SK-N-SH (cell line): ENCODE results near the gene MAGEB1. TPM values are rescaled to one million over a fixed set of nuclear protein-coding genes. Genes with fewer than 3 reads are reported as not detected.

ENCODE experiments used
- CTCF ChIA-PET: fragments of 300-600, 350-600 bp; formaldehyde crosslinking; extraction: SDS; loops from one replicate; lab custom pipeline; 2021; lab: Yijun Ruan, JAX
- POLR2A ChIA-PET: fragments of 350-600 bp; sonication (Branson Sonifier 250); formaldehyde crosslinking; extraction: SDS; loops from one replicate; lab custom pipeline; 2020; ENCODE audit warnings: antibody characterized with exemption, inconsistent platforms; lab: Yijun Ruan, JAX
- DNase-seq: peaks from one replicate; pipeline ENCODE4 v3.0.0; 2012
- H2AFZ ChIP-seq: fragments of 200-600 bp; sonication (generic); 2 replicates; pipeline ENCODE4 v1.8.1; 2016; ENCODE audit warnings: antibody characterized with exemption, mild to moderate bottlenecking, low read depth
- H3F3A ChIP-seq: fragments of 200-600 bp; sonication (generic); replicated peaks from 2 replicates; pipeline ENCODE3; 2016; ENCODE audit warnings: antibody characterized with exemption, mild to moderate bottlenecking; ENCODE audit not compliant: insufficient read depth
- H3K27ac ChIP-seq, 2 experiments: fragments of 200-500 bp in 1 of 2; fragments of 200-600 bp in 1 of 2; sonication (Bioruptor generic) in 1 of 2; sonication (generic), shearing (Covaris generic) in 1 of 2; 2 replicates each; pipeline versions ENCODE4 v1.5.1 to v1.6.1; 2014 to 2016; ENCODE audit warnings: low read depth in 2 of 2, inconsistent platforms in 1 of 2, low read length in 1 of 2, mild to moderate bottlenecking in 1 of 2, mixed read lengths in 1 of 2
- H3K27me3 ChIP-seq: fragments of 200-600 bp; sonication (generic), shearing (Covaris generic); 2 replicates; pipeline ENCODE4 v1.6.1; 2016; ENCODE audit warnings: mixed run types; ENCODE audit not compliant: insufficient read depth
- H3K36me3 ChIP-seq, 2 experiments: fragments of 200-500 bp in 1 of 2; fragments of 200-600 bp in 1 of 2; sonication (Bioruptor generic) in 1 of 2; sonication (generic) in 1 of 2; replicated peaks in 1 of 2; 2 replicates each; pipeline versions ENCODE3 to v1.5.1; 2014 to 2016; ENCODE audit warnings: low read length in 1 of 2, mild to moderate bottlenecking in 1 of 2; ENCODE audit not compliant: insufficient read depth in 2 of 2, control insufficient read depth in 1 of 2
- H3K4me1 ChIP-seq, 2 experiments: fragments of 200-500 bp in 1 of 2; fragments of 200-600 bp in 1 of 2; sonication (Bioruptor generic) in 1 of 2; sonication (generic), shearing (Covaris generic) in 1 of 2; 2 replicates each; pipeline versions ENCODE4 v1.5.1 to v1.6.1; 2014 to 2016; ENCODE audit warnings: low read depth in 1 of 2, low read length in 1 of 2, mixed run types in 1 of 2; ENCODE audit not compliant: insufficient read depth in 2 of 2, control insufficient read depth in 1 of 2
- H3K4me2 ChIP-seq: fragments of 200-600 bp; sonication (generic), shearing (Covaris generic); 2 replicates; pipeline ENCODE4 v1.6.1; 2017; ENCODE audit warnings: mixed run types
- H3K4me3 ChIP-seq, 2 experiments: fragments of 200-500 bp in 1 of 2; fragments of 200-600 bp in 1 of 2; sonication (Bioruptor generic) in 1 of 2; sonication (generic), shearing (Covaris generic) in 1 of 2; 2 replicates each; pipeline versions ENCODE4 v1.5.1 to v1.8.1; 2014 to 2016; ENCODE audit warnings: low read depth in 2 of 2, inconsistent platforms in 1 of 2, low read length in 1 of 2, mild to moderate bottlenecking in 1 of 2, mixed read lengths in 1 of 2, moderate library complexity in 1 of 2
- H3K79me2 ChIP-seq: fragments of 200-600 bp; sonication (generic); 2 replicates; pipeline ENCODE4 v1.8.1; 2017; ENCODE audit warnings: mild to moderate bottlenecking; ENCODE audit not compliant: insufficient read depth
- H3K9ac ChIP-seq: fragments of 200-600 bp; sonication (generic); 2 replicates; pipeline ENCODE4 v1.6.1; 2017; ENCODE audit warnings: mixed run types
- H3K9me2 ChIP-seq: fragments of 200-600 bp; sonication (generic); 2 replicates; pipeline ENCODE4 v1.6.1; 2017; ENCODE audit warnings: mixed run types
- H3K9me3 ChIP-seq: fragments of 200-600 bp; sonication (generic); 2 replicates; pipeline ENCODE4 v1.6.1; 2017; ENCODE audit warnings: mixed run types, mild to moderate bottlenecking, moderate library complexity
- H4K20me1 ChIP-seq: fragments of 200-600 bp; sonication (generic); 2 replicates; pipeline ENCODE4 v1.6.1; 2017; ENCODE audit warnings: mild to moderate bottlenecking, mixed run types; ENCODE audit not compliant: insufficient read depth
- CHD2 ChIP-seq: fragments of 150-350 bp; IDR thresholded peaks from 2 replicates; pipeline ENCODE4 v1.6.1; 2018; ENCODE audit warnings: low read length; ENCODE audit not compliant: partially characterized antibody
- ELF1 ChIP-seq: IDR thresholded peaks from 2 replicates; pipeline ENCODE4 v1.4.0; 2012
- EP300 ChIP-seq, 2 experiments: IDR thresholded peaks; 2 replicates each; pipeline versions ENCODE4 v1.4.0 to v1.6.1; 2012; ENCODE audit warnings: borderline replicate concordance in 1 of 2, low read depth in 1 of 2, low read length in 1 of 2
- GATA2 ChIP-seq: sonication (generic); formaldehyde crosslinking; IDR thresholded peaks from 2 replicates; pipeline ENCODE4 v1.5.0; 2020; ENCODE audit warnings: mild to moderate bottlenecking, missing genetic modification reagents
- REST ChIP-seq: IDR thresholded peaks from 2 replicates; pipeline ENCODE4 v1.6.1; 2012; ENCODE audit warnings: mild to moderate bottlenecking, low read depth, low read length, moderate library complexity
- ZBTB33 ChIP-seq: IDR thresholded peaks from 2 replicates; pipeline ENCODE4 v1.4.0; 2012; ENCODE audit warnings: low read depth, borderline replicate concordance
- WGBS: methylation state at CpG from one replicate; pipeline ENCODE4 v1.1.6; 2017; ENCODE audit warnings: low lambda C conversion rate; 5-methylcytosine and 5-hydroxymethylcytosine counted together
- polyA plus RNA-seq, 3 experiments: library from polyadenylated mRNA; depleted of rRNA; stranded (reverse); fragments of >200 nt; gene quantifications; 2 replicates each; pipeline ENCODE4 v1.2.3, GENCODE V29; 2012
- TF ChIP-seq, protein P1 (sequence below): IDR thresholded peaks from 2 replicates; pipeline ENCODE4 v1.4.0; 2012; ENCODE audit warnings: low read depth
- TF ChIP-seq, protein P2 (sequence below): fragments of 150-350 bp; IDR thresholded peaks from 2 replicates; pipeline ENCODE4 v1.6.1; 2016; ENCODE audit warnings: mild to moderate bottlenecking, low read depth, low read length
- TF ChIP-seq, protein P3 (sequence below): IDR thresholded peaks from 2 replicates; pipeline ENCODE4 v1.4.0; 2012; ENCODE audit warnings: low read depth, borderline replicate concordance

MAGEB1 gene
- polyA plus RNA-seq, 1 of the 3 experiments (the other 2 are of a cell fraction) = 0.02 TPM

GRCh38 chrX:30248854-30249253 is 1.9 kb downstream of the MAGEB1 start:
- WGBS = 25% methylated on average over 4 of the region's 4 CpGs
- no peak for TF ChIP-seq CHD2
- TF ChIP-seq, protein P1, sequence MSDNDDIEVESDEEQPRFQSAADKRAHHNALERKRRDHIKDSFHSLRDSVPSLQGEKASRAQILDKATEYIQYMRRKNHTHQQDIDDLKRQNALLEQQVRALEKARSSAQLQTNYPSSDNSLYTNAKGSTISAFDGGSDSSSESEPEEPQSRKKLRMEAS = no peak
- TF ChIP-seq ZBTB33 = no peak
- TF ChIP-seq, protein P2, sequence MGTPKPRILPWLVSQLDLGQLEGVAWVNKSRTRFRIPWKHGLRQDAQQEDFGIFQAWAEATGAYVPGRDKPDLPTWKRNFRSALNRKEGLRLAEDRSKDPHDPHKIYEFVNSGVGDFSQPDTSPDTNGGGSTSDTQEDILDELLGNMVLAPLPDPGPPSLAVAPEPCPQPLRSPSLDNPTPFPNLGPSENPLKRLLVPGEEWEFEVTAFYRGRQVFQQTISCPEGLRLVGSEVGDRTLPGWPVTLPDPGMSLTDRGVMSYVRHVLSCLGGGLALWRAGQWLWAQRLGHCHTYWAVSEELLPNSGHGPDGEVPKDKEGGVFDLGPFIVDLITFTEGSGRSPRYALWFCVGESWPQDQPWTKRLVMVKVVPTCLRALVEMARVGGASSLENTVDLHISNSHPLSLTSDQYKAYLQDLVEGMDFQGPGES = no peak
- TF ChIP-seq GATA2 = no peak
- no peak for TF ChIP-seq REST
- TF ChIP-seq EP300 (IDR thresholded peaks at IDR 0.05; ENCODE audit: borderline replicate concordance in 1 of 2, low read depth in 1 of 2, low read length in 1 of 2) = no peak
- no peak for TF ChIP-seq ELF1
- TF ChIP-seq, protein P3, sequence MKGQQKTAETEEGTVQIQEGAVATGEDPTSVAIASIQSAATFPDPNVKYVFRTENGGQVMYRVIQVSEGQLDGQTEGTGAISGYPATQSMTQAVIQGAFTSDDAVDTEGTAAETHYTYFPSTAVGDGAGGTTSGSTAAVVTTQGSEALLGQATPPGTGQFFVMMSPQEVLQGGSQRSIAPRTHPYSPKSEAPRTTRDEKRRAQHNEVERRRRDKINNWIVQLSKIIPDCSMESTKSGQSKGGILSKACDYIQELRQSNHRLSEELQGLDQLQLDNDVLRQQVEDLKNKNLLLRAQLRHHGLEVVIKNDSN = no peak
- TF ChIP-seq, all 33 proteins: peak for 0
- POLR2A ChIA-PET = no interaction called here

More at GRCh38 chrX:30248854-30249253, 1.9 kb downstream of the MAGEB1 start:
- H3K27ac ChIP-seq = no peak overlapping the region
- no peaks in the 10 kb centered on the region for H3F3A ChIP-seq
- CTCF ChIA-PET = no interaction called here
- H3K9ac ChIP-seq = no peak overlapping the region
- no peaks in the 10 kb centered on the region for H3K4me1 ChIP-seq
- no peaks in the 10 kb centered on the region; the same call in 1 of the 2 replicates for H3K27me3 ChIP-seq
- H3K79me2 ChIP-seq = no peaks in the 10 kb centered on the region
- H3K36me3 ChIP-seq = no peaks in the 10 kb centered on the region
- H3K4me3 ChIP-seq = no peak overlapping the region
- no peak overlapping the region for H2AFZ ChIP-seq
- no peak overlapping the region for H3K4me2 ChIP-seq
- no peaks in the 10 kb centered on the region for H3K9me2 ChIP-seq
- no peaks in the 10 kb centered on the region for H4K20me1 ChIP-seq
- no peak for DNase-seq
- no peaks in the 10 kb centered on the region for H3K9me3 ChIP-seq
